GM23338 (cell line): ENCODE results near the gene FARP1. TPM values are rescaled to one million over a fixed set of nuclear protein-coding genes. Genes with fewer than 3 reads are reported as not detected.
"Not testable (repeated sequence)": the region's sequence is repeated elsewhere in the genome, so short reads cannot be mapped to it uniquely, and the experiment has no call there.

Experiments used
- ATAC-seq: fragments of 200-7000 bp; cut with Tn5 transposase; 3 replicates; pipeline ENCODE4 v1.9.1; 2020
- DNase-seq: peaks from one replicate; pipeline ENCODE4 v3.0.0-alpha.2; 2015; ENCODE audit warnings: low spot score
- H2AFZ ChIP-seq: fragments of 200-600 bp; sonication (generic); 2 replicates; pipeline ENCODE4 v1.8.0; 2016; ENCODE audit warnings: antibody characterized with exemption, mild to moderate bottlenecking, moderate library complexity
- H3F3A ChIP-seq: fragments of 200-600 bp; sonication (generic); replicated peaks from 2 replicates; pipeline ENCODE4 v1.8.0; 2017; ENCODE audit warnings: antibody characterized with exemption, mixed run types, low read depth
- H3K27ac ChIP-seq: fragments of 200-600 bp; sonication (generic); 2 replicates; pipeline ENCODE4 v1.6.1; 2016; ENCODE audit warnings: low read depth
- H3K27me3 ChIP-seq: fragments of 200-600 bp; sonication (generic); 2 replicates; pipeline ENCODE4 v1.8.0; 2016; ENCODE audit warnings: mild to moderate bottlenecking, mixed run types, moderate library complexity; ENCODE audit not compliant: insufficient read depth
- H3K36me3 ChIP-seq: fragments of 200-600 bp; sonication (generic); 2 replicates; pipeline ENCODE4 v1.8.0; 2016; ENCODE audit warnings: mild to moderate bottlenecking; ENCODE audit not compliant: insufficient read depth
- H3K4me1 ChIP-seq: fragments of 200-600 bp; sonication (generic); 2 replicates; pipeline ENCODE4 v1.8.0; 2016; ENCODE audit warnings: mild to moderate bottlenecking, moderate library complexity; ENCODE audit not compliant: insufficient read depth
- H3K4me2 ChIP-seq: fragments of 200-600 bp; sonication (generic); 2 replicates; pipeline ENCODE4 v1.7.1; 2017; ENCODE audit warnings: mixed run types
- H3K4me3 ChIP-seq: fragments of 200-600 bp; sonication (generic); 2 replicates; pipeline ENCODE4 v1.6.1; 2016; ENCODE audit warnings: mixed run types
- H3K79me2 ChIP-seq: fragments of 200-600 bp; sonication (generic); replicated peaks from 2 replicates; pipeline ENCODE4 v1.8.0; 2017; ENCODE audit warnings: mild to moderate bottlenecking; ENCODE audit not compliant: insufficient read depth
- H3K9me2 ChIP-seq: fragments of 200-600 bp; sonication (generic); 2 replicates; pipeline ENCODE4 v1.8.0; 2017; ENCODE audit not compliant: insufficient read depth
- H4K20me1 ChIP-seq: fragments of 200-600 bp; sonication (generic); replicated peaks from 2 replicates; pipeline ENCODE4 v1.8.0; 2017; ENCODE audit warnings: mild to moderate bottlenecking; ENCODE audit not compliant: insufficient read depth
- H3K27ac Mint-ChIP-seq: 2 replicates; pipeline ENCODE4 v1.8.0; 2020; ENCODE audit warnings: inconsistent platforms, mild to moderate bottlenecking, moderate library complexity, mixed read lengths
- H3K27me3 Mint-ChIP-seq: 3 replicates; pipeline ENCODE4 v1.8.0; 2022; ENCODE audit warnings: low read depth, mild to moderate bottlenecking, moderate library complexity, mixed read lengths, inconsistent platforms; ENCODE audit not compliant: insufficient read depth, poor library complexity
- H3K36me3 Mint-ChIP-seq: 3 replicates; pipeline ENCODE4 v1.8.0; 2021; ENCODE audit warnings: low read depth, mild to moderate bottlenecking, inconsistent platforms, moderate library complexity, mixed read lengths
- H3K4me1 Mint-ChIP-seq: 3 replicates; pipeline ENCODE4 v1.8.0; 2020; ENCODE audit warnings: mild to moderate bottlenecking, inconsistent platforms, mixed read lengths
- H3K4me3 Mint-ChIP-seq: 3 replicates; pipeline ENCODE4 v1.8.0; 2021; ENCODE audit warnings: moderate library complexity, mild to moderate bottlenecking, inconsistent platforms, mixed read lengths
- H3K9me3 Mint-ChIP-seq: 3 replicates; pipeline ENCODE4 v1.8.0; 2020; ENCODE audit warnings: moderate library complexity, mild to moderate bottlenecking, inconsistent platforms, mixed read lengths
- JUNB ChIP-seq: IDR thresholded peaks from one replicate; pipeline ENCODE4 v1.6.1; 2016; ENCODE audit warnings: antibody characterized with exemption; ENCODE audit not compliant: unreplicated experiment
- POLR2AphosphoS5 ChIP-seq: IDR thresholded peaks from 2 replicates; pipeline ENCODE4 v1.6.1; 2016; ENCODE audit warnings: antibody characterized with exemption, low read depth
- polyA plus RNA-seq: library from polyadenylated mRNA; unstranded; fragments of >200 nt; fragmentation: Nextera tagmentation; extraction: Ambion mirVana; gene quantifications from 2 replicates; pipeline ENCODE4 v1.2.1, GENCODE V29; 2016
- total RNA-seq: library from RNA; depleted of rRNA; stranded (reverse); fragments of >200 nt; shearing (Covaris generic); gene quantifications from 2 replicates; pipeline ENCODE4 v1.2.3, GENCODE V29; 2014
- TF ChIP-seq, protein P1 (sequence below): fragments of 250-450 bp; sonication (Bioruptor Pico); IDR thresholded peaks from 2 replicates; pipeline ENCODE4 v1.5.0; 2020; ENCODE audit warnings: mild to moderate bottlenecking, moderate library complexity
- TF ChIP-seq, protein P2 (sequence below), 2 experiments: fragments of 200-600 bp in 1 of 2; sonication (generic) in 1 of 2; conservative IDR thresholded peaks; 2 replicates each; pipeline versions ENCODE4 v1.5.1 to v1.6.1; 2016 to 2017; ENCODE audit warnings: antibody characterized with exemption in 2 of 2, low read depth in 2 of 2, mild to moderate bottlenecking in 2 of 2, moderate library complexity in 1 of 2

Gene FARP1
- total and polyA plus RNA-seq, 2 experiments from 2014 or later, result 53.6 to 82.5 TPM

DNA sequence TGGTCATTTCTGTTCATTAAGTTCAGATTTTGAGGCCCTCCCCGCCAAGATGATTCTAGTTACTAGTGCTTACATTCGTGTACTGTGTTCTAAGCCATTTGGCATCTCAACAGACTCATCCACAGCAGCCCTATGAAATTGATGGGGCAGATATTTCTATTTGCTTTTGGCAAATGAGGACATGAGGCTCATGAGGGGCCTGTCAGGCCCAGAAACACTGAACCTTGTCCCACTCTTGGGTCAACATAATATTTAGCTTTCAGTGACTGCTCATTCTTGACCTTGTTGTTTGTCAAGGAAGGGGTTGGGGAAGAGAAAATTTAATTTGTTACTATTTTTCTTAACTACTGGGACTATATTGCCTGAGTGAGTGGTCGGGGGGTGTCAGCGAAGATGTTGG is 126.5 kb downstream of the FARP1 start (continued):
- TF ChIP-seq, protein P1, sequence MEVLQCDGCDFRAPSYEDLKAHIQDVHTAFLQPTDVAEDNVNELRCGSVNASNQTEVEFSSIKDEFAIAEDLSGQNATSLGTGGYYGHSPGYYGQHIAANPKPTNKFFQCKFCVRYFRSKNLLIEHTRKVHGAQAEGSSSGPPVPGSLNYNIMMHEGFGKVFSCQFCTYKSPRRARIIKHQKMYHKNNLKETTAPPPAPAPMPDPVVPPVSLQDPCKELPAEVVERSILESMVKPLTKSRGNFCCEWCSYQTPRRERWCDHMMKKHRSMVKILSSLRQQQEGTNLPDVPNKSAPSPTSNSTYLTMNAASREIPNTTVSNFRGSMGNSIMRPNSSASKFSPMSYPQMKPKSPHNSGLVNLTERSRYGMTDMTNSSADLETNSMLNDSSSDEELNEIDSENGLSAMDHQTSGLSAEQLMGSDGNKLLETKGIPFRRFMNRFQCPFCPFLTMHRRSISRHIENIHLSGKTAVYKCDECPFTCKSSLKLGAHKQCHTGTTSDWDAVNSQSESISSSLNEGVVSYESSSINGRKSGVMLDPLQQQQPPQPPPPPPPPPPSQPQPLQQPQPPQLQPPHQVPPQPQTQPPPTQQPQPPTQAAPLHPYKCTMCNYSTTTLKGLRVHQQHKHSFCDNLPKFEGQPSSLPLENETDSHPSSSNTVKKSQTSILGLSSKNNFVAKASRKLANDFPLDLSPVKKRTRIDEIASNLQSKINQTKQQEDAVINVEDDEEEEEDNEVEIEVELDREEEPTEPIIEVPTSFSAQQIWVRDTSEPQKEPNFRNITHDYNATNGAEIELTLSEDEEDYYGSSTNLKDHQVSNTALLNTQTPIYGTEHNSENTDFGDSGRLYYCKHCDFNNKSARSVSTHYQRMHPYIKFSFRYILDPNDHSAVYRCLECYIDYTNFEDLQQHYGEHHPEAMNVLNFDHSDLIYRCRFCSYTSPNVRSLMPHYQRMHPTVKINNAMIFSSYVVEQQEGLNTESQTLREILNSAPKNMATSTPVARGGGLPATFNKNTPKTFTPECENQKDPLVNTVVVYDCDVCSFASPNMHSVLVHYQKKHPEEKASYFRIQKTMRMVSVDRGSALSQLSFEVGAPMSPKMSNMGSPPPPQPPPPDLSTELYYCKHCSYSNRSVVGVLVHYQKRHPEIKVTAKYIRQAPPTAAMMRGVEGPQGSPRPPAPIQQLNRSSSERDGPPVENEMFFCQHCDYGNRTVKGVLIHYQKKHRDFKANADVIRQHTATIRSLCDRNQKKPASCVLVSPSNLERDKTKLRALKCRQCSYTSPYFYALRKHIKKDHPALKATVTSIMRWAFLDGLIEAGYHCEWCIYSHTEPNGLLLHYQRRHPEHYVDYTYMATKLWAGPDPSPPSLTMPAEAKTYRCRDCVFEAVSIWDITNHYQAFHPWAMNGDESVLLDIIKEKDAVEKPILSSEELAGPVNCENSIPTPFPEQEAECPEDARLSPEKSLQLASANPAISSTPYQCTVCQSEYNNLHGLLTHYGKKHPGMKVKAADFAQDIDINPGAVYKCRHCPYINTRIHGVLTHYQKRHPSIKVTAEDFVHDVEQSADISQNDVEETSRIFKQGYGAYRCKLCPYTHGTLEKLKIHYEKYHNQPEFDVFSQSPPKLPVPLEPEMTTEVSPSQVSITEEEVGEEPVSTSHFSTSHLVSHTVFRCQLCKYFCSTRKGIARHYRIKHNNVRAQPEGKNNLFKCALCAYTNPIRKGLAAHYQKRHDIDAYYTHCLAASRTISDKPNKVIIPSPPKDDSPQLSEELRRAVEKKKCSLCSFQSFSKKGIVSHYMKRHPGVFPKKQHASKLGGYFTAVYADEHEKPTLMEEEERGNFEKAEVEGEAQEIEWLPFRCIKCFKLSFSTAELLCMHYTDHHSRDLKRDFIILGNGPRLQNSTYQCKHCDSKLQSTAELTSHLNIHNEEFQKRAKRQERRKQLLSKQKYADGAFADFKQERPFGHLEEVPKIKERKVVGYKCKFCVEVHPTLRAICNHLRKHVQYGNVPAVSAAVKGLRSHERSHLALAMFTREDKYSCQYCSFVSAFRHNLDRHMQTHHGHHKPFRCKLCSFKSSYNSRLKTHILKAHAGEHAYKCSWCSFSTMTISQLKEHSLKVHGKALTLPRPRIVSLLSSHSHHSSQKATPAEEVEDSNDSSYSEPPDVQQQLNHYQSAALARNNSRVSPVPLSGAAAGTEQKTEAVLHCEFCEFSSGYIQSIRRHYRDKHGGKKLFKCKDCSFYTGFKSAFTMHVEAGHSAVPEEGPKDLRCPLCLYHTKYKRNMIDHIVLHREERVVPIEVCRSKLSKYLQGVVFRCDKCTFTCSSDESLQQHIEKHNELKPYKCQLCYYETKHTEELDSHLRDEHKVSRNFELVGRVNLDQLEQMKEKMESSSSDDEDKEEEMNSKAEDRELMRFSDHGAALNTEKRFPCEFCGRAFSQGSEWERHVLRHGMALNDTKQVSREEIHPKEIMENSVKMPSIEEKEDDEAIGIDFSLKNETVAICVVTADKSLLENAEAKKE (CRISPR knock-in tag), result no peak

DNA sequence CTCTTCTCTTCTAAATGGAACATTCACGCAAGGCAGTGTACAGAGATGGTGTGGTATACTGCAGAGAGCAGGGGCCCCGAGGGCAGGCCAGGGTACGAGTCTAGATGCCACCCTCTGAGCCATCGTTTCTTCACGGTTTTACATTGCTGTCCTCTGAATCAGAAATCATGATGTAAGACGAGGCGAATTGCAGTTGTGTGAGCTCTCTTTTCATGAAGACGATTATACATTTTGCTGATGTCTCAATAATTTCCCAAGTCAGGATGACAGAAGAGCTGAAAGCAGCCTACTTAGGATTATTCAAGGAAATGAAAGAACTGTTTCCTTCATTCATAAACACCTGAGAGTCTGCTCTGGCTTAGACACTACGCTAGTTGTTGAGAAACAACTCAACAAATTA is 127.9 kb downstream of the FARP1 start:
- H3K27me3 Mint-ChIP-seq, result peaks cover 4% of the 10 kb centered on the region

DNA sequence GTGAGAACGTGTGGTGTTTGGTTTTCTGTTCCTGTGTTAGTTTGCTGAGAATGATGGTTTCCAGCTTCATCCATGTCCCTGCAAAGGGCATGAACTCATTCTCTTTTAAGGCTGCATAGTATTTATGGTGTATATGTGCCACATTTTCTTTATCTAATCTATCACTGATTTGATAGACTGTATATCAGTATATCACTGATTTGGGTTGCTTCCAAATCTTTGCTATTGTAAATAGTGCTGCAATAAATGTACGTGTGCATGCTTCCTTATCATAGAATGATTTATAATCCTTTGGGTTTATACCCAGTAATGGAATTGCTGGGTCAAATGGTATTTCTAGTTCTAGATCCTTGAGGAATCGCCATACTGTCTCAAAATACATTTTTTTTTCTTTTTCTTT is 128.8 kb downstream of the FARP1 start:
- not testable (repeated sequence) for H3K9me3 Mint-ChIP-seq, DNase-seq, H2AFZ ChIP-seq, H4K20me1 ChIP-seq, H3K4me3 Mint-ChIP-seq, H3K4me3 ChIP-seq, H3K27me3 Mint-ChIP-seq, H3K9me2 ChIP-seq, H3K27me3 ChIP-seq, ATAC-seq, H3K27ac ChIP-seq, H3K36me3 Mint-ChIP-seq, H3K36me3 ChIP-seq, H3K27ac Mint-ChIP-seq, H3F3A ChIP-seq, H3K4me2 ChIP-seq
- peaks cover 40% of the 10 kb centered on the region for H3K4me1 Mint-ChIP-seq
- Histone ChIP-seq H3K79me2 (peaks cover 68% of the 10 kb centered on the region), H3K4me1 (peaks cover 35% of the 10 kb centered on the region)

More for the DNA sequence above, 127.9 kb downstream of the FARP1 start:
- H3F3A ChIP-seq, result no peaks in the 10 kb centered on the region
- H3K4me1 ChIP-seq, result peaks cover 30% of the 10 kb centered on the region
- H3K4me3 Mint-ChIP-seq, result no peak overlapping the region
- DNase-seq, result no peak
- no peak overlapping the region for H3K27ac ChIP-seq
- no peak for TF ChIP-seq JUNB
- TF ChIP-seq, protein P2, sequence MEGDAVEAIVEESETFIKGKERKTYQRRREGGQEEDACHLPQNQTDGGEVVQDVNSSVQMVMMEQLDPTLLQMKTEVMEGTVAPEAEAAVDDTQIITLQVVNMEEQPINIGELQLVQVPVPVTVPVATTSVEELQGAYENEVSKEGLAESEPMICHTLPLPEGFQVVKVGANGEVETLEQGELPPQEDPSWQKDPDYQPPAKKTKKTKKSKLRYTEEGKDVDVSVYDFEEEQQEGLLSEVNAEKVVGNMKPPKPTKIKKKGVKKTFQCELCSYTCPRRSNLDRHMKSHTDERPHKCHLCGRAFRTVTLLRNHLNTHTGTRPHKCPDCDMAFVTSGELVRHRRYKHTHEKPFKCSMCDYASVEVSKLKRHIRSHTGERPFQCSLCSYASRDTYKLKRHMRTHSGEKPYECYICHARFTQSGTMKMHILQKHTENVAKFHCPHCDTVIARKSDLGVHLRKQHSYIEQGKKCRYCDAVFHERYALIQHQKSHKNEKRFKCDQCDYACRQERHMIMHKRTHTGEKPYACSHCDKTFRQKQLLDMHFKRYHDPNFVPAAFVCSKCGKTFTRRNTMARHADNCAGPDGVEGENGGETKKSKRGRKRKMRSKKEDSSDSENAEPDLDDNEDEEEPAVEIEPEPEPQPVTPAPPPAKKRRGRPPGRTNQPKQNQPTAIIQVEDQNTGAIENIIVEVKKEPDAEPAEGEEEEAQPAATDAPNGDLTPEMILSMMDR (conservative IDR thresholded peaks at IDR 0.05; ENCODE audit: low read depth in 2 of 2), result no peak
- TF ChIP-seq POLR2AphosphoS5, result no peak
- no peak overlapping the region for H3K4me3 ChIP-seq
- no peaks in the 10 kb centered on the region for H3K9me3 Mint-ChIP-seq
- H4K20me1 ChIP-seq, result no peaks in the 10 kb centered on the region
- no peaks in the 10 kb centered on the region for H3K36me3 ChIP-seq
- no peaks in the 10 kb centered on the region for H3K9me2 ChIP-seq
- peaks cover 35% of the 10 kb centered on the region for H3K4me1 Mint-ChIP-seq
- no peaks in the 10 kb centered on the region for H3K27me3 ChIP-seq
- no peaks in the 10 kb centered on the region for H3K36me3 Mint-ChIP-seq
- H3K79me2 ChIP-seq, result peaks cover 66% of the 10 kb centered on the region
- no peak overlapping the region for H3K4me2 ChIP-seq
- no peak overlapping the region for H2AFZ ChIP-seq
- H3K27ac Mint-ChIP-seq, result no peak overlapping the region
- no peak for ATAC-seq
